ENCODE results near the gene SYT1. TPM values are rescaled to one million over a fixed set of nuclear protein-coding genes. Genes with fewer than 3 reads are reported as not detected.

The SYT1 gene
- total RNA-seq, 2 experiments from 2014 or later, result not detected

- H3K27ac ChIP-seq (ENCODE audit: low read depth in 1 of 2, low read length in 2 of 2), result no peak overlapping the region
- no peaks in the 10 kb centered on the region for H3K9me3 Mint-ChIP-seq
- H3K4me1 Mint-ChIP-seq (ENCODE audit: low read depth), result no peaks in the 10 kb centered on the region
- ChIA-PET CTCF (no interaction called here), POLR2A (no interaction called here)
- H3K27me3 Mint-ChIP-seq, result no peaks in the 10 kb centered on the region
- ATAC-seq (ENCODE audit: poor library complexity), result no peak
- no peaks in the 10 kb centered on the region for H3K36me3 Mint-ChIP-seq (ENCODE audit: low read depth)
- no peaks in the 10 kb centered on the region for H3K36me3 ChIP-seq (ENCODE audit: insufficient read depth, low read length)
- H3K27me3 ChIP-seq (ENCODE audit: control insufficient read depth in 1 of 2, insufficient read depth in 2 of 2, low read length in 2 of 2), result no peaks in the 10 kb centered on the region
- H3K4me1 ChIP-seq (ENCODE audit: insufficient read depth, low read length), result no peaks in the 10 kb centered on the region
- intact Hi-C loops (cut with DNase I, micrococcal nuclease), result no loop called here
- no peak overlapping the region for H3K4me3 ChIP-seq (ENCODE audit: low read length)
- H3K9me3 ChIP-seq (ENCODE audit: control insufficient read depth in 1 of 2, insufficient read depth in 1 of 2, low read length in 2 of 2), result peaks cover 0 to 3% of the 10 kb centered on the region in 2 experiments
- H3K27ac Mint-ChIP-seq, result no peak overlapping the region
- no peak overlapping the region for H3K4me3 Mint-ChIP-seq
- no peak for TF ChIP-seq CTCF (IDR thresholded peaks at IDR 0.05)
- no peak for DNase-seq
Observed at GRCh38 chr12:79409562-79409961, 545.0 kb downstream of the SYT1 start.

GRCh38 chr12:79411791-79412190 is 547.2 kb downstream of the SYT1 start:
- no peaks in the 10 kb centered on the region for H3K9me3 Mint-ChIP-seq
- H3K27me3 Mint-ChIP-seq, result no peaks in the 10 kb centered on the region
- Histone ChIP-seq H3K27me3 (ENCODE audit: control insufficient read depth in 1 of 2, insufficient read depth in 2 of 2, low read length in 2 of 2) (no peaks in the 10 kb centered on the region), H3K27ac (ENCODE audit: low read depth in 1 of 2, low read length in 2 of 2) (no peak overlapping the region), H3K9me3 (ENCODE audit: control insufficient read depth in 1 of 2, insufficient read depth in 1 of 2, low read length in 2 of 2) (peaks cover 0 to 3% of the 10 kb centered on the region in 2 experiments), H3K4me1 (ENCODE audit: insufficient read depth, low read length) (no peaks in the 10 kb centered on the region), H3K36me3 (ENCODE audit: insufficient read depth, low read length) (no peaks in the 10 kb centered on the region), H3K4me3 (ENCODE audit: low read length) (no peak overlapping the region)
- DNase-seq, result no peak
- intact Hi-C loops (cut with DNase I, micrococcal nuclease), result no loop called here
- H3K27ac Mint-ChIP-seq, result no peak overlapping the region
- POLR2A ChIA-PET, result no interaction called here
- H3K4me1 Mint-ChIP-seq (ENCODE audit: low read depth), result no peaks in the 10 kb centered on the region
- no peak overlapping the region for H3K4me3 Mint-ChIP-seq
- ATAC-seq (ENCODE audit: poor library complexity), result no peak
- CTCF ChIA-PET, result no interaction called here
- TF ChIP-seq CTCF (IDR thresholded peaks at IDR 0.05), result no peak
- no peaks in the 10 kb centered on the region for H3K36me3 Mint-ChIP-seq (ENCODE audit: low read depth)

- no peak for ATAC-seq (ENCODE audit: poor library complexity)
- DNase-seq, result no peak
- ChIA-PET POLR2A (no interaction called here), CTCF (no interaction called here)
- no peak for TF ChIP-seq CTCF (IDR thresholded peaks at IDR 0.05)
- H3K9me3 ChIP-seq (ENCODE audit: control insufficient read depth in 1 of 2, insufficient read depth in 1 of 2, low read length in 2 of 2), result peaks cover 0 to 3% of the 10 kb centered on the region in 2 experiments
- H3K4me3 ChIP-seq (ENCODE audit: low read length), result no peak overlapping the region
- Mint-ChIP-seq H3K27ac (no peak overlapping the region), H3K9me3 (no peaks in the 10 kb centered on the region), H3K4me1 (ENCODE audit: low read depth) (no peaks in the 10 kb centered on the region), H3K27me3 (no peaks in the 10 kb centered on the region), H3K36me3 (ENCODE audit: low read depth) (no peaks in the 10 kb centered on the region), H3K4me3 (no peak overlapping the region)
- H3K27me3 ChIP-seq (ENCODE audit: control insufficient read depth in 1 of 2, insufficient read depth in 2 of 2, low read length in 2 of 2), result no peaks in the 10 kb centered on the region
- no peaks in the 10 kb centered on the region for H3K4me1 ChIP-seq (ENCODE audit: insufficient read depth, low read length)
- no peak overlapping the region for H3K27ac ChIP-seq (ENCODE audit: low read depth in 1 of 2, low read length in 2 of 2)
- intact Hi-C loops (cut with DNase I, micrococcal nuclease), result no loop called here
- H3K36me3 ChIP-seq (ENCODE audit: insufficient read depth, low read length), result no peaks in the 10 kb centered on the region
Observed at GRCh38 chr12:79413796-79414195, 549.2 kb downstream of the SYT1 start.
